ENCODE measurements around the gene FMN1.

GRCh38 chr15:33150431-33150941 lies 44.0 kb downstream of the FMN1 start:
- TF ChIP-seq CTCF (IDR thresholded peaks at IDR 0.05) = no peak
- no peak for TF ChIP-seq POLR2A (IDR thresholded peaks at IDR 0.05)
- TF ChIP-seq POLR2AphosphoS5 (IDR thresholded peaks at IDR 0.05) = no peak
- no peak for TF ChIP-seq EP300 (IDR thresholded peaks at IDR 0.05)
